ENCODE measurements around the gene WNT6. TPM values are rescaled to one million over a fixed set of nuclear protein-coding genes. Genes with fewer than 3 reads are reported as not detected.

WNT6 gene
- total and polyA plus RNA-seq, 2 of the 8 experiments (the other 6 are each of a cell fraction or from before 2014, with no cell fraction given): not detected

DNA sequence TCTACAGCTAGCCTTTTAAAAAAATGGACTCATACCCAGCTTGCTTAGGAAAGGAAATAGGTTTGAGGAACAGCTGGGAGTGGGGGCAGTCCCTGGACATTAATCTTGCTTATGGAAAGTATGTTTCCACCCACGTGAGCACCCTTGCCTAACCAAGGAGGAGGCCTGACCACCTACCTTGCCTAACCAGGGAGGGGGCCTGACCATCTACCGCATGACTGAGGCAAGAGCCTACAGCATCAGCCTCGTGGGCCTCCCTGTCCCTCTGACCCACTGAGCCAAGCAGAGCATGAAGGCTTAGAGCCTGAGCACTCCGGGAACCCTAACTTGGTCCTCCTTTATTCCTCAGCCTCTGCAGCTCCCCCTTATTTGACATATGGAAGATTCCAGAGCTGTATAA lies 48.2 kb upstream of the WNT6 start:
- Histone ChIP-seq H2BK20ac (ENCODE audit: low read length) (no peak overlapping the region), H3K4me1 (replicated peaks in 1 of 4; ENCODE audit: control insufficient read depth in 3 of 4, insufficient read depth in 4 of 4, low read length in 3 of 4) (peaks cover 0 to 3% (median 1%) of the 10 kb centered on the region in 4 experiments; a peak in 3 of 7 replicates), H3K4ac (replicated peaks; ENCODE audit: insufficient read length, low read depth, low read length) (no peak overlapping the region), H3K79me2 (ENCODE audit: control insufficient read depth in 1 of 2, insufficient read depth in 2 of 2, low read length in 2 of 2) (no peaks in the 10 kb centered on the region), H4K8ac (ENCODE audit: extremely low read depth, insufficient read depth, low read length) (no peak overlapping the region), H2AK5ac (ENCODE audit: low read depth, low read length) (no peak overlapping the region), H3K9ac (replicated peaks in 1 of 4; ENCODE audit: extremely low read depth in 1 of 4, low read depth in 3 of 4, low read length in 3 of 4) (no peak overlapping the region), H3K4me3 (ENCODE audit: extremely low read depth in 1 of 4, insufficient read depth in 2 of 4, low read depth in 3 of 4, low read length in 4 of 4) (no peak overlapping the region), H2BK5ac (ENCODE audit: low read depth, low read length) (no peak overlapping the region), H3K4me2 (ENCODE audit: insufficient read depth in 1 of 2, low read depth in 2 of 2, low read length in 2 of 2) (no peak overlapping the region), H3K56ac (replicated peaks; ENCODE audit: insufficient read length, low read depth, low read length) (no peak overlapping the region), H2AFZ (ENCODE audit: low read length) (no peak overlapping the region), H3K79me1 (ENCODE audit: low read depth, low read length) (no peaks in the 10 kb centered on the region), H3K23me2 (ENCODE audit: low read depth, low read length) (no peaks in the 10 kb centered on the region), H2BK12ac (ENCODE audit: low read depth, low read length) (no peak overlapping the region), H4K20me1 (replicated peaks in 1 of 2; ENCODE audit: control insufficient read depth in 1 of 2, insufficient read depth in 2 of 2, low read length in 2 of 2) (no peaks in the 10 kb centered on the region), H2BK120ac (replicated peaks; ENCODE audit: low read depth, low read length) (no peak overlapping the region), H3K14ac (ENCODE audit: insufficient read length) (no peak overlapping the region), H3K27ac (ENCODE audit: low read depth, low read length) (no peak overlapping the region), H3K23ac (ENCODE audit: insufficient read length) (no peak overlapping the region), H4K91ac (replicated peaks; ENCODE audit: insufficient read length, low read length) (no peak overlapping the region), H2BK15ac (ENCODE audit: low read length) (no peak overlapping the region), H3K18ac (ENCODE audit: extremely low read depth, low read length) (no peak overlapping the region), H3K36me3 (ENCODE audit: control insufficient read depth in 2 of 4, insufficient read depth in 4 of 4, low read length in 3 of 4) (no peaks in the 10 kb centered on the region), H3K27me3 (replicated peaks in 1 of 4; ENCODE audit: control insufficient read depth in 3 of 4, extremely low read depth in 1 of 4, insufficient read depth in 3 of 4, low read length in 3 of 4) (no peaks in the 10 kb centered on the region), H4K5ac (ENCODE audit: insufficient read length, low read depth, low read length) (no peak overlapping the region), H3K9me3 (ENCODE audit: insufficient read depth in 2 of 2, low read depth in 1 of 2, low read length in 1 of 2) (no peaks in the 10 kb centered on the region)
- ChIA-PET POLR2A (ENCODE audit: partially characterized antibody) (interaction anchor here (0.8 kb wide), 1 partner anchor 16 kb away, joined by 3 read pairs; no protein-coding TSS in a partner anchor), CTCF (ENCODE audit: partially characterized antibody) (interaction anchor here (0.7 to 1.6 kb wide), 5 partner anchors 36 to 104 kb away, joined by 3 to 5 read pairs (median 3); no protein-coding TSS in a partner anchor)
- DNase-seq (ENCODE audit: low read depth in 1 of 2, low spot score in 2 of 2) (no peak), FAIRE-seq (no peak)
- WGBS, 2 experiments (ENCODE audit: extremely low coverage in 1 of 2, insufficient coverage in 1 of 2, insufficient read length in 1 of 2, insufficient replicate concordance in 2 of 2, low coverage in 1 of 2, low lambda C conversion rate in 2 of 2, missing lambda C conversion rate in 1 of 2): 88% methylated on average over 4 of the region's 4 CpGs; no CpG with 5 or more reads in 1 of the 2 experiments
- TF ChIP-seq SIN3A (conservative IDR thresholded peaks at IDR 0.05 in 1 of 2, IDR thresholded peaks at IDR 0.05 in 1 of 2; ENCODE audit: low read depth in 1 of 2, low read length in 2 of 2) (no peak), EGR1 (IDR thresholded peaks at IDR 0.05; ENCODE audit: borderline replicate concordance, low read depth, low read length) (no peak), GABPA (IDR thresholded peaks at IDR 0.05; ENCODE audit: borderline replicate concordance, insufficient read depth, low read length) (no peak), FOSL1 (IDR thresholded peaks at IDR 0.05; ENCODE audit: insufficient read depth, low read depth, low read length) (no peak), POLR2AphosphoS5 (IDR thresholded peaks at IDR 0.05; ENCODE audit: low read depth, low read length) (no peak), KDM5A (IDR thresholded peaks at IDR 0.05; ENCODE audit: low read length) (no peak), ZNF274 (IDR thresholded peaks at IDR 0.05; ENCODE audit: borderline replicate concordance, extremely low read depth, low read length) (no peak)
- TF ChIP-seq, protein P1, sequence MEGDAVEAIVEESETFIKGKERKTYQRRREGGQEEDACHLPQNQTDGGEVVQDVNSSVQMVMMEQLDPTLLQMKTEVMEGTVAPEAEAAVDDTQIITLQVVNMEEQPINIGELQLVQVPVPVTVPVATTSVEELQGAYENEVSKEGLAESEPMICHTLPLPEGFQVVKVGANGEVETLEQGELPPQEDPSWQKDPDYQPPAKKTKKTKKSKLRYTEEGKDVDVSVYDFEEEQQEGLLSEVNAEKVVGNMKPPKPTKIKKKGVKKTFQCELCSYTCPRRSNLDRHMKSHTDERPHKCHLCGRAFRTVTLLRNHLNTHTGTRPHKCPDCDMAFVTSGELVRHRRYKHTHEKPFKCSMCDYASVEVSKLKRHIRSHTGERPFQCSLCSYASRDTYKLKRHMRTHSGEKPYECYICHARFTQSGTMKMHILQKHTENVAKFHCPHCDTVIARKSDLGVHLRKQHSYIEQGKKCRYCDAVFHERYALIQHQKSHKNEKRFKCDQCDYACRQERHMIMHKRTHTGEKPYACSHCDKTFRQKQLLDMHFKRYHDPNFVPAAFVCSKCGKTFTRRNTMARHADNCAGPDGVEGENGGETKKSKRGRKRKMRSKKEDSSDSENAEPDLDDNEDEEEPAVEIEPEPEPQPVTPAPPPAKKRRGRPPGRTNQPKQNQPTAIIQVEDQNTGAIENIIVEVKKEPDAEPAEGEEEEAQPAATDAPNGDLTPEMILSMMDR (IDR thresholded peaks at IDR 0.05; ENCODE audit: control extremely low read depth in 1 of 3, insufficient read depth in 1 of 3, low read depth in 1 of 3, low read length in 3 of 3): no peak
